ENCODE data around the gene SMAD1.

SMAD1 gene

GRCh38 chr4:145589916-145590702 is 108.5 kb downstream of the SMAD1 start:
- Histone ChIP-seq H2AFZ (ENCODE audit: low read depth, low read length) (no peak overlapping the region), H3K4me1 (ENCODE audit: insufficient read depth, low read length) (no peaks in the 10 kb centered on the region), H3K9me3 (ENCODE audit: low read length) (no peaks in the 10 kb centered on the region), H3K4me3 (ENCODE audit: low read length) (no peak overlapping the region), H3K27me3 (ENCODE audit: insufficient read depth, low read length) (peaks cover 2% of the 10 kb centered on the region), H3K36me3 (ENCODE audit: insufficient read depth, low read length) (no peaks in the 10 kb centered on the region)

- Histone ChIP-seq H3K4me1 (ENCODE audit: insufficient read depth, low read length) (no peaks in the 10 kb centered on the region), H3K27me3 (ENCODE audit: insufficient read depth, low read length) (no peaks in the 10 kb centered on the region), H3K4me3 (ENCODE audit: low read length) (no peak overlapping the region), H2AFZ (ENCODE audit: low read depth, low read length) (no peak overlapping the region), H3K36me3 (ENCODE audit: insufficient read depth, low read length) (no peaks in the 10 kb centered on the region), H3K9me3 (ENCODE audit: low read length) (peaks cover 2% of the 10 kb centered on the region)
Measured at GRCh38 chr4:145602129-145602760, 120.6 kb downstream of the SMAD1 start.

- Histone ChIP-seq H3K36me3 (ENCODE audit: insufficient read depth, low read length) (no peaks in the 10 kb centered on the region), H3K27me3 (ENCODE audit: insufficient read depth, low read length) (no peaks in the 10 kb centered on the region), H2AFZ (ENCODE audit: low read depth, low read length) (no peak overlapping the region), H3K4me3 (ENCODE audit: low read length) (no peak overlapping the region), H3K9me3 (ENCODE audit: low read length) (no peaks in the 10 kb centered on the region), H3K4me1 (ENCODE audit: insufficient read depth, low read length) (no peaks in the 10 kb centered on the region)
Measured at GRCh38 chr4:145605941-145606340, 124.3 kb downstream of the SMAD1 start.

Data from neuron (in vitro differentiated cells).